ENCODE results near the gene GATA6.
A peak's percentile ranks its signal among the peaks of the same experiment; 100 is the strongest.
"Not testable (repeated sequence)": the region's sequence is repeated elsewhere in the genome, so short reads cannot be mapped to it uniquely, and the experiment has no call there.

Gene GATA6

GRCh38 chr18:22191923-22192322 lies 22.5 kb downstream of the GATA6 start:
- Histone ChIP-seq H3K27me3 (replicated peaks) (no peaks in the 10 kb centered on the region), H3K27ac (peak overlapping the region; percentile 17), H3K36me3 (replicated peaks) (peaks cover 41% of the 10 kb centered on the region), H3K4me3 (ENCODE audit: low read depth, low read length) (no peak overlapping the region)
- no peak for TF ChIP-seq CTCF (IDR thresholded peaks at IDR 0.05; ENCODE audit: low read depth, low read length, missing control alignments)
- in situ Hi-C loops (cut with HindIII; ENCODE audit: low pct_ligation_motif_present, low sequenced_read_pairs), result loop anchor here (25.0 kb wide), 1 partner anchor 370 kb away; no protein-coding TSS in a partner anchor
- no peak for DNase-seq

GRCh38 chr18:22193466-22193865 lies 24.1 kb downstream of the GATA6 start:
- in situ Hi-C loops (cut with HindIII; ENCODE audit: low pct_ligation_motif_present, low sequenced_read_pairs), result loop anchor here (25.0 kb wide), 1 partner anchor 369 kb away; no protein-coding TSS in a partner anchor
- H3K27me3 ChIP-seq (replicated peaks), result no peaks in the 10 kb centered on the region
- TF ChIP-seq CTCF (IDR thresholded peaks at IDR 0.05; ENCODE audit: low read depth, low read length, missing control alignments), result no peak
- peak overlapping the region; percentile 6 for H3K4me3 ChIP-seq (ENCODE audit: low read depth, low read length)
- peak overlapping the region; percentile 50 for H3K27ac ChIP-seq
- H3K36me3 ChIP-seq (replicated peaks), result peaks cover 48% of the 10 kb centered on the region
- peak; percentile 65 for DNase-seq

- Histone ChIP-seq H3K27ac (peak overlapping the region; percentile 50), H3K27me3 (replicated peaks) (no peaks in the 10 kb centered on the region), H3K4me3 (ENCODE audit: low read depth, low read length) (no peak overlapping the region), H3K36me3 (replicated peaks) (peaks cover 49% of the 10 kb centered on the region)
- no peak for DNase-seq
- TF ChIP-seq CTCF (IDR thresholded peaks at IDR 0.05; ENCODE audit: low read depth, low read length, missing control alignments), result no peak
- in situ Hi-C loops (cut with HindIII; ENCODE audit: low pct_ligation_motif_present, low sequenced_read_pairs), result loop anchor here (25.0 kb wide), 1 partner anchor 368 kb away; no protein-coding TSS in a partner anchor
These were observed 24.8 kb downstream of the GATA6 start for GRCh38 chr18:22194151-22194598.

- no peak for TF ChIP-seq CTCF (IDR thresholded peaks at IDR 0.05; ENCODE audit: low read depth, low read length, missing control alignments)
- Histone ChIP-seq H3K4me3 (ENCODE audit: low read depth, low read length) (no peak overlapping the region), H3K36me3 (replicated peaks) (peaks cover 52% of the 10 kb centered on the region)
These were observed 25.7 kb downstream of the GATA6 start for GRCh38 chr18:22195052-22195451.

DNA sequence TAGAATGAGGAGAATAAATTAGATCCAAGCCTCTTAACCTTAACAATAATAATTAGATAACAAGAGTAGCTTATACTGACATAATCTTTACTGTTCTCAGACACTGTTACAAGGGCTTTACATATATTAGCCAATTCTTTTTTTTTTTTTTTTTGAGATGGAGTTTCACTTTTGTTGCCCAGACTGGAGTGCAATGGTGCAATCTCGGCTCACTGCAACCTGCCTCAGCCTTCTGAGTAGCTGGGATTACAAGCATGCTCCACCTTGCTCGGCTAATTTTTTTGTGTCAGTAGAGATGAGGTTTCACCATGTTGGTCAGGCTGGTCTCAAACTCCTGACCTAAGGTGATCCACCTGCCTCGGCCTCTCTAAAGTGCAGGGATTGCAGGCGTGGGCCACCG lies 27.6 kb downstream of the GATA6 start:
- in situ Hi-C loops (cut with HindIII; ENCODE audit: low pct_ligation_motif_present, low sequenced_read_pairs), result loop anchor here (25.0 kb wide), 1 partner anchor 365 kb away; no protein-coding TSS in a partner anchor
- H3K27me3 ChIP-seq (replicated peaks); DNase-seq: not testable (repeated sequence)

More at GRCh38 chr18:22195052-22195451, 25.7 kb downstream of the GATA6 start:
- in situ Hi-C loops (cut with HindIII; ENCODE audit: low pct_ligation_motif_present, low sequenced_read_pairs), result loop anchor here (25.0 kb wide), 1 partner anchor 367 kb away; no protein-coding TSS in a partner anchor
- H3K27me3 ChIP-seq (replicated peaks), result no peaks in the 10 kb centered on the region
- DNase-seq, result no peak
- no peak overlapping the region for H3K27ac ChIP-seq

GRCh38 chr18:22197668-22198067 lies 28.3 kb downstream of the GATA6 start:
- TF ChIP-seq CTCF (IDR thresholded peaks at IDR 0.05; ENCODE audit: low read depth, low read length, missing control alignments), result no peak
- no peak for DNase-seq
- in situ Hi-C loops (cut with HindIII; ENCODE audit: low pct_ligation_motif_present, low sequenced_read_pairs), result loop anchor here (25.0 kb wide), 1 partner anchor 365 kb away; no protein-coding TSS in a partner anchor
- no peak overlapping the region for H3K4me3 ChIP-seq (ENCODE audit: low read depth, low read length)
- H3K36me3 ChIP-seq (replicated peaks), result peaks cover 75% of the 10 kb centered on the region
- no peak overlapping the region for H3K27ac ChIP-seq
- no peaks in the 10 kb centered on the region for H3K27me3 ChIP-seq (replicated peaks)

More for the DNA sequence above, 27.6 kb downstream of the GATA6 start:
- not testable (repeated sequence) for H3K27ac ChIP-seq; H3K4me3 ChIP-seq (ENCODE audit: low read depth, low read length)
- H3K36me3 ChIP-seq (replicated peaks), result peaks cover 70% of the 10 kb centered on the region

Measured in brain microvascular endothelial cell (primary cell).